NCI-H460 (cell line): ENCODE measurements around the gene UNC5B. TPM values are rescaled to one million over a fixed set of nuclear protein-coding genes. Genes with fewer than 3 reads are reported as not detected.
A peak's percentile ranks its signal among the peaks of the same experiment; 100 is the strongest.
"Not testable (repeated sequence)": the region's sequence is repeated elsewhere in the genome, so short reads cannot be mapped to it uniquely, and the experiment has no call there.

Source experiments
- DNase-seq: peaks from one replicate; pipeline ENCODE4 v3.0.0-alpha.2; 2016; ENCODE audit warnings: low read depth; ENCODE audit errors: extremely low read depth
- total RNA-seq: library from RNA; depleted of rRNA; stranded (reverse); fragments of >200 nt; shearing (Covaris generic); gene quantifications from 2 replicates; pipeline ENCODE4 v1.2.3, GENCODE V29; 2014

UNC5B gene
- total RNA-seq, 1 experiment from 2014 or later, result 50.9 TPM

DNA sequence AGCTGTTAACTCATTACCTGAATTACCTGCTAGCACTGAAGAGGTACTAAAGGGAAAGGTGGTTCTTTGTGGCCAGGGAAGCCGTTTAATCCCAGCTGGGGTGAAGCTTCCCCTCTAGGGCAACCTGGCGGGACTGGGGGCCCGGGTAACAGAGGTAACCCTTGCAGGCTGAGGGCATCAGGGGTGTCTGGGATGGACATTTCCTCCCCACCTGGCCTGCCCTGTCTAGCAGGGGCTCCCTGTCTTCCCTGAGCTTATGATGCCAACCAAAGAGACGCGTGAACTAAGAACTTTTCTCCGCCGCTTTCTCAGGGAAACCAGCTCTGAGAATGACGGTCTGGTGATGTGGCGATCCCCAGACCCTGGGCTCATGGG is 52.8 kb downstream of the UNC5B start:
- no peak for DNase-seq

DNA sequence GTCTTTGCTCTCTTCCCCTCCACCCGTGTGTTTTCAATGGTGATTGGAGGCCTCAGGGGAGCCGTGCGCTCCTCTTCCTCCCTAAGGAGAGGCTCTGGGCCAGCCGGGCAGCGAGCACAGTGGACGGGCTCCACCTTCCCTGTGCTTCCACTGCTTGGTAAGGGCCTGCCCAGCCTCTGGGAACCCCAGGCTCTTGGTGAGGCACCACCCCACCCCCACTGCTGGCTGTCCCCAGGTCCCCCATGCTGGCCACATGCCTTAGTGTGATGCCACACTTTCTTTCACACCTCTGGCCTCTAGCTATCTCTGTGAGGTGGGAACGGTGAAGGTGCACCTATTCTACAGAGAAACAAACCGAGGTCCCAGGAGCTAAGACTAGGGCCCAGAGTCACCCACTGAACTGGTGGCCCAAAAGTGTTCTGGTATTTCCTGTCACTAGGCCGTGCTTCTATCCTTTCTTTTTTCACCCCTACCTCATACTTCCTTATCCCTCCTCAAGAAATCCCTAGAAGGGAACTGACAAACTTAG is 53.3 kb downstream of the UNC5B start:
- no peak for DNase-seq

DNA sequence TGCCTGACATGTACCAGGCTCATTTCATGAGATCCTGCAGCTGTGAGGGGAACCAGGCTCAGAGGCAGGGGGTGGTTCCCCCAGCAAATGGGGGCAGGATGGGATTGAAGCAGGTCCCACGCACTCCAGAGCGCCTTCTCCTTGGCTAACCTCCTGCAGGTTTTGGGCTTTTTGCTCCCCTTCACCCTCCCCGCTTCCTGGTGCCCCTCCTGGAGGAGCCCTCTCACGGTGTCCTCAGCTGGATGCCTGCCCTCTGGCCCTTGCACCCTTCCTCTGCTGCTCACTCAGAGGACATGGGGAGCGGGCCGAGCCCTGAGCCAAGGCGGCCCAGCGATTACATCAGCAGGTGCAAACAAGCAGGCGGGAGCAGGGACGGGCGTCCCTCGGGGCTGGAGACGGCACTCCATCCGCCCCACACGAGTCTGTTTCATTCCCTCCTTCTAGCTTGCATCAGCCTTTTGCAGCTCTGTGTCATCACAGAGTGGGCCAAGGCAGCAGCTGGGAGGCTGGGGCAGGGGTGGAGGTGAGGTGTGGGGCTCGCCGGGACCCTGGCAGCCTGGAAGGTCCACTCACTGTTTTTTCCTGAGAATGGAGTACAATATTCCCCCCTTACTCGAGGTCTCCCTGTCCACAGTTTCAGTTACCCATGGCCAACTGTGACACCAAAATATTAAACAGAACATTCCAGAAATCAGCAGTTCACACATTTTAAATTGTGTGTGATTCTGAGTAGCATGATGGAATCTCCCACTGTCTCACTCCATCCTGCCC is 54.0 kb downstream of the UNC5B start:
- peak; percentile 99 for DNase-seq

DNA sequence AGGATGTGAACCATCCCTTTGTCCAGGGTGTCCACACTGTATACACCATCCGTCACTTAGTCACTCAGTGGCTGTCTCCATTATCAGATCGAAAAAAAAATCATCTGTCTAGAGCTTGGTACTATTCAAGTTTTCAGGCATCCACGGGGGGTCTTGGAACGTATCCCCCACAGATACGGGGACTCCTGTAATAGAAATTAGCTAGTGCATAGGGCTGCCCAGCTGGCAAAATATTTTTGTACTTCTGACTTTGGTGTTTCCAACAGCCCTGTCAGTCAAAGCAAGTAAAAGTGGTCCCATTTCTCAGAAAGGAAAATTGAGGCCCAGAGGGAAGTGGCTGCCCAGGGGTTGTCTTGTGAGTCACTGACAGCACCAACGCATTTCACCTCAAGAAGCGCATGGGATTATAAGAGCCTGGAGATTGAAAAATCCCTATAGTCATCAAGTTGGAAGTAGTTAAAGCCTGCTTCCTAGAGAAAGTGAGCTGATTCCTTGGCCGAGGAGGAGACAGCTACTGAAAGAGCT is 54.6 kb downstream of the UNC5B start:
- DNase-seq, result no peak

DNA sequence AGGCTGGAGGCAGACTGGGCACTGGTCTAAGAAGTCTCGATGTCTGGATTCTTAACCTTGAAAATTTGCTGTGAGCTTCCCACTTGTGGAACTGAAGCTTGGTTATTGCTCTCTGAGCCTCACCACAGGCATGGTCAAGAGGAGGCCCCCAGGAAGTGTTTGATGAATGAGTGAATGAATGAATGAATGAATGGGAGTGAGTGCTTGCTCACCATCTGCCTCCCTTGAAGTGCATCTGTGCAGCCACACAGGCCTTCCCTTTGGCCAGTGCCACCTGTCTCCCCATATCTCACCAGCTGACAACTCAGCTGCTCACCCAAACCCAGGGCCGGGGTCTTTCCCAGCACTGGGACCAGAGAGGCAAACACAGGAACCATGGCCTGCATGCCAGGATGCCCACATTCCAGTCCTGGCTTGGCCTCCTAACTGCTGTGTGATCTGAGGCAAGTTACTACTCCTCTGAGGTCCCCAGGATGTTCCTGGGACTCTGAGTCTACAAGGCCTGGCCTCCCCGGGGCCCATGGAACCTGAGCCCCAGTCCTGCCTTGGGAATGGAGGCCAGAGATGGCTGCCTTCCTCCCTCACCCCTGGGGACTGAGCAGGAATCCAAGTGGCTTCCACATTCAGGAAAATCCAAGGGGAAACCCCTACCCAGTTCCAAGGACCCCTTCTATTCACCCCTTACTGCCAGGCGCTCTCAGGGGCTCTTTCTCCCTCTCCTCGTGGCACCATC is 55.3 kb downstream of the UNC5B start:
- DNase-seq, result no peak

DNA sequence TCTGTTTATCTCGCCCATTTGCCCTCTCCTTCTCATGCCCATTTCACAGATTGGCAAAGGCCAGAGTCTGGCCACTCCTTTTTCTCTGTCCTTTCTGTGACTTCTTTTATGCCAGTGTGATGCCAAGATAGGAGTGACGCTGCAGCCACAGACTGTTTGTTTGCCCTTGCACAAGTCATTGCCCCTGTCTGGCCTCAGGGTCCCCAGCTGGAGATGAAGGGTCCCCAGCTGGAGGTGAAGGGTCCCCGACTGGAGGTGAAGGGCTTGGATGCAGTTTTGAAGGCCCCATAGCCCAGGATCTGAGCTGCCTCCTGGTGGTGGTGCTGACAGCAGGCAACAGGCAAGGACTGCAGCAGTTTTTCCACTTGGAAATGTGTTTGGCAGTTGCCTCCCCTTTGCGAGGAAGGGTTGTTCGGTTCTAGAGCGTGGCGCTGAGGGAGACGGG is 55.9 kb downstream of the UNC5B start:
- peak; percentile 44 for DNase-seq

DNA sequence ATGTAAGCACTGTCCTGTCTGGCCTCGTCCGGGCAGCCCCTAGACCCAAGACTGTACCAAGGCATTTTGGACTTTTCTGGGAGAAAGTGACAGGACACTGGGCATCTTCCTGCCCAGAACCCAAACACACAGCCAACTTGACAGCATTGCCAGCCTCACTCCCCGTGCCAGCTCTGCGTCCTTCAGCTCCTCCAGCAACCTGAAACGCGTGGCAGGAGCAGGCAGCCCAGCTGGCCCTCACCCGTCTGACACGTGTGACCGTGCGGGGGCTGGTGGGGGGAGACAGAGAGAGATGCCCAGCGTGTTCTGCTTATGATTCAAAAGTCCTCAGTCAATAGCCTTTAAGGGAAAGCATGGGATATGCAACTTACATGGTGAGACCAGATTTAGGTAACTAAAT is 56.4 kb downstream of the UNC5B start:
- DNase-seq, result no peak

DNA sequence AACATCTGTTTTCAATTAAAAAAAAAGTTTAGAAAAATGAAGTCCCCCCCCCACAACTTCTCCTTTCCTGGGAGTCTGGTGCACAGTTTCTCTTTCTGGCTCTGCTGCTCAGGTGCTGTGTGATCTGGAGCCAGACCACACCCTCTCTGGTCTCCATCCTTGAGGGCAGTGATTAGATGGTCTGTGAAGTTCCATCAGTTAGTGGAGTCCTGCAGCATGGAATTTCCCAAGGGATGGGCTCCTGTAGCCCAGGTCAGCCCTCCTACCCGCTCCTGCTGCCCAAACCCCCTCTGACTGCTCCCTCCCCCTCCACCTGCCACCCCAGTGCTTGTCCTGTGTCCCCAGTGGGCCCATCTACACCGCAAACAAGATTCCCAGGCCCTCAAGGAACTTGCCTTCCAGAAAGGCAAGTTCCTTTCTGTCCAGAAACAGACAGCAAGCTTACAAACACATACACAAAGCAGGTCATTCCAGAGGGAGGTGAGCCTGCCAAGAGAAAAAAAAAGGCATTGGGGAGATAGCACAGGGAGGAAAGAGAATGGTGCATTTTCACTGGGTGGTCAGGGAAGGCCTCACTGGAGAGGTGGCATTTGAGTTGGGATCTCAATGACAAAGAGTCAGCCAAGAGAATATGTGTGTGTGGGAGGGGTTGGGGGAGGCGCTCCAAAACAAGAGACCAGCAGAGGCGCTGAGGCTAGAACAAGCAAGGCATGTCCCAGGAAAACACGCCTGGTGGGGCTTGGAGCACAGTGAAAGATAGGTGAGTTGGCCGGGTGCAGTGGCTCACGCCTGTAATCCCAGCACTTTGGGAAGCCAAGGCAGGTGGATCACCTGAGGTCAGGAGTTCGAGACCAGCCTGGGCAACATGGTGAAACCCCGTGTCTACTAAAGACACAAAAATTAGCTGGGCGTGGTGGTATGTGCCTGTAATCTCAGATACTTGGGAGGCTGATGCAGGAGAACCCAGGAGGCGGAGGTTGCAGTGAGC is 57.2 kb downstream of the UNC5B start:
- no peak for DNase-seq

DNA sequence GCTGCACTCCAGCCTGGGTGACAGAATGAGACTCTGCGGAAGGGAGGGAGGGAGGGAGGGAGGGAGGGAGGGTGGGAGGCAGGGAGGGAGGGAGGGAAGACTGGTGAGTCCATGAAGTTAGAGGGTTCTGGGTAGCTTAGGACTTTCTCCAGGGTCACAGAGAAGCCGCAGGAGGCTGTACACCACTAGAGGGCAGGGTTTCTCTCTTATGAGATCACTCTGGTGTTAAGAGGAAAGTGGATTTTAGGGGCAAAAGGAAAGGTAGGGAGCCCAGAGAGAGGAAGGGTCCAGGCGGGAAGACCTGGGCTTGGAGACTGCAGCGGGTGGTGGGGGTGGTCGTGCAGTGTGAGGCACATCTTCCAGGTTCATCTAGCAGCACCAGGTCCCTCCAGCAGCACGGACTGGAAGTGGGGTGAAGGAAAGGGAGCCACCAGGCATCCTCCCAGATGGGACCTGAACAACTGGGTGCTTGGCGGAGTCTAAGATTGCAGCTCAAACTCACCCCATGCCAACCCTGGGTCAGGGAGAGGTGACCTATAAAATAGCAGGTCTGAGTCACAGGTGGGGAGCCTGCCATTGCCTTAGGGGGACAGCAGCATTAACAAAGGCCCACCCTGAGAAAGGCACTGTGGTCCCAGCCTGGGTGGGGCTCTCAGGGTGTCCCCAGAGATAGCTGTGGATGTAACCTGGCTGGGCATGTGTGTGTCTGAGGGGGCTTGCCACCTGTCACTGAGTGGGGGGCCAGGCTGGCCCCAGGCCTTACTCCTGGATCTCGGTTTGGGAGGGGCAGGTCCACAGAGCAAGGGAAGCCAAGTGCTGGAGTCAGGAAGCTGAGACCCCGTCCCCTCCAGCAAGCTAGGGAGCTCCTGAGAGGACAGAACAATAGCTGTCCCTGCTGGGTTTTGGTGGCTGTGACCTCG is 58.2 kb downstream of the UNC5B start:
- peak; percentile 87 for DNase-seq

DNA sequence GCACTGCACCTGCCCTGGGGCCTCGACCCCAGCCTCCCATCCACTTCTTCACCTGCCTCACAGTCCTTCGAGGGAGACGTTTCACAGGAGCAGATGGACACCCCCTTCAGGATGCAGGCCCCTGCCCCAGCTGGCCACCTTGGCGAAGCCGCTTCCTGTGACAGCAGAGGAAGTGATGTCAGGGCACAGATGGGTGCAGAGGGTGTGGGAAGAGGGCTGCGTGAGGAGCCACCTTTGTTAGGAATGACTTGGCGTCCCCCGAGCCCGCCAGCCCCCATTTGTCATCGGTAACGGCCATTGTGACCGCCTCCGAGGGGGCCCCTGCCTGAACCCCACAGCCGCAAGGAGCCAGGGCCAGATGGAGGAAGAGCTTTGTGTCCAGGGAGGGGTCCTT is 59.3 kb downstream of the UNC5B start:
- no peak for DNase-seq

DNA sequence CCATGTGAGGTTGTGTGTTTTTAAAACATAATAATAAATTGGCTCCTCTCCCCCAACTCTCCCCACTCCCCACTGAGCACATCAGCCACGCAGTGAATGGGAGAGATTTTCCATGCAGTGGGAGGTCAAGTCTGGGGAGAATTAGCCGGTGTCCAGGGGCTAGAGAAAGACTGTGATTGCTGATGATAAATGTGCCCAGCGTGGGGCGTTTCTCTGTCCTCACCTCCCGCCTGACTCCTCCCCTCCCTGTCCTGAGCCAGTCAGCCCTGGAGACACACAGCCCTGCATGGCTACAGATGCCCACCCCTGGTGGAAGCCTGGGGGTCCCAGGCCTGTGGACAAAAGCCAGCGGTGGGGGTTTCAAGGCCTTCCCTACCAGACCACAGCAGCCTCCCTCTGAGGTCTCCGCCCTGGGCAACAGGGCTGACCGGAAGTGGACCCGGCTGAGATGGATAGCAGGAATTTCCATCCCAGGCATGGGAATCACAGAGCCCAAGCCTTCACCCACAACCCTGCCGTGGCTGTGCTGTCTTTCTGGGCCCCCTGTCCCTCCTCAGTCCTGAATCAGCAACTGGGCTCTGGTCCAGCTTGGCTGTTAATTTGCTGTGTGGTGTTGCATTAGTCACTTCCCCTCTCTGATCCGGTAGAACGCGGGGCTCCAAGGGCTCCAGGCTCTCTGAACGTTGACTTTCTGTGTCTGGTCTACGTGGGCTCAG is 59.8 kb downstream of the UNC5B start:
- peak; percentile 69 for DNase-seq

DNA sequence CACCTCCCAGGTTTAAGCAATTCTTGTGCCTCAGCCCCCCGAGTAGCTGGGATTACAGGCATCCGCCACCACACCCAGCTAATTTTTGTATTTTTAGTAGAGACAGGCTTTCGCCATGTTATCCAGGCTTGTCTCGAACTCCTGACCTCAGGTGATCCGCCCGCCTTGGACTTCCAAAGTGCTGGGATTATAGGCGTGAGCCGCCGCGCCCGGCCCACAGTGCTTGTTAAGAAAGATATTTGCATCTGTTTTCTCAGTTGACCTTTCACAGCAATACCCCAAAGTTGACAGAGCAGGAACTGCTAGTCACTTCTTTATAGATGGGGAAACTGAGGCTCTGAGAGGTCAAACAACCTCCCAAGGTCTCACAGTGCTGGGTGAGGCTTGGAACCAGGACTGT is 60.6 kb downstream of the UNC5B start:
- not testable (repeated sequence) for DNase-seq

DNA sequence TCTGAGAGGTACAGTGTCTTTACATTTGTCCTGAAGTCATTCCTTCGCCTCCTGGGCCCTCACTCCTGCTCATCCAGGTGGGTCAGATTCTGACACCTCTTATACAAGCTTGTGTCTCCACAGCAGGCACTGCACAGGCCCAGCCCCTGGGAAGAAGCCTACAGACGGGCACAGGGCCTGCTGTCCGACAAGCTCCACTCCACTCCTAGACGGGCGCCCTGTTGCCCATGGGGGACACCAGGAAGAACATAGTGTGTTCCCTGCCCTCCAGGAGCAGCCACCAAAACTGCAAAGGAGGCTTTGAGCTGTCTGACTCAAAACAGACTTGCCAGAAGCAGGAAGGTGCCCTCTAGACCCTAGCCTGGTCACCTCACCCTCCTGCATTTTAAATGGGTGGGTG is 61.1 kb downstream of the UNC5B start:
- no peak for DNase-seq

DNA sequence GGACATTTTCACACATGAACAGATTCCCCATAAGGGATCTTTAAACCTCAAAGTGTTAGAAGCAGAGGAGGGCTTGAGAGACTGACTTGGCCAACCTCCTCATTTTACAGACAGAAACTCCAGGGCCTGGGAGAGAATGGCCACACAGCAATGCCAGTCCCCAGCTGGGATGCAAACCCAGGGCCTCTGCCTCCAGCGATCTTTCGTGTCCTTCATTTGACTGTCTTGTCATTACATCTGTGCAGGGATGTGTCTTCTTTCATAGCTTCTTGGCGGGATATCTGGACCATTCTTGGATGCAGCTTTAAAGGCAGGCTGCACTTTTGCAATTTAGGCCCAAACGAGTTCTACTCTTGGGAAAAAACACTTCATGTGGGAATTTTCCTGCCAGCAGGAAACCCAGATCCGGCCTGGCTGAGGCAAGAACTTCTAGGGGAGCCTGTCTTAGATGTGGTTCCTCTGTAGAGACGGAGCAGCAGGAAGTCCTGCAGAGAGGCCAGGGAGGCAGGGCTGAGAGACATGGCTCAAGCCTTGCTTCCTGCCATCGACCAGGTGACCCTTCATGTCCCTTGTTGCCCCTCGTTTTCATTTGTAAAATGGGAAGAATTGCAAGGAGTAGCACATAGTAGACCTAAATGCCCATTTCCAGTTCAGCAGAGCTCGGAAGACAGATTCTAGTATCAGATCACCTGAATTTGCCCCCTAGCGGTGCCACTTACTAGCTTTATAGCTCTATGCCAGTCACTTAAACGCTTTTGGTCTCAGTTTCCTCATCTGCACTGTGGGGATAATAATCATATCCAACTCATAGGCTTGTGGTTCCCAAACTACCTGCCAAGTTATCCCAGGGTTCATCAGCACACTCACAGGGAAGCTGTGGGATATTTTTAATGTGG is 62.8 kb downstream of the UNC5B start:
- no peak for DNase-seq

DNA sequence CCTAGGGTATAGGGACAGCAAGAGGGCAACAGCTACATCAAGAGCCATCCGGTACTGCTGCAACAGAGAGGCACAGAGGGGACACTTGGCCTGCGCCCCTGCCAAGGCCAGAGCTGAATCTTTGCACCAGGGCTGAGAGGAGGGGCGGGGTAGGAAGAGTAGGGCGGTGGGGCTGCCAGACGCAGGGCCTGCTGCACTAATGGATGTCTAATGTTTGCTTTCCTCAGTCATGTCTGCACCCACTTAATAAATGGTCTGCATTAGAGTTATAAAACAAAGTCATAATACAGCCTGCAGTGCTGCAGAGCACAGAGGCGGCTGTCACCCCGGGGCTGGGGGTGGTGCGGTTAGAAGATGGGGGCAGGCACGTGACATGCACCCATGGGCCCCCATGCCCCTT is 64.5 kb downstream of the UNC5B start:
- no peak for DNase-seq

DNA sequence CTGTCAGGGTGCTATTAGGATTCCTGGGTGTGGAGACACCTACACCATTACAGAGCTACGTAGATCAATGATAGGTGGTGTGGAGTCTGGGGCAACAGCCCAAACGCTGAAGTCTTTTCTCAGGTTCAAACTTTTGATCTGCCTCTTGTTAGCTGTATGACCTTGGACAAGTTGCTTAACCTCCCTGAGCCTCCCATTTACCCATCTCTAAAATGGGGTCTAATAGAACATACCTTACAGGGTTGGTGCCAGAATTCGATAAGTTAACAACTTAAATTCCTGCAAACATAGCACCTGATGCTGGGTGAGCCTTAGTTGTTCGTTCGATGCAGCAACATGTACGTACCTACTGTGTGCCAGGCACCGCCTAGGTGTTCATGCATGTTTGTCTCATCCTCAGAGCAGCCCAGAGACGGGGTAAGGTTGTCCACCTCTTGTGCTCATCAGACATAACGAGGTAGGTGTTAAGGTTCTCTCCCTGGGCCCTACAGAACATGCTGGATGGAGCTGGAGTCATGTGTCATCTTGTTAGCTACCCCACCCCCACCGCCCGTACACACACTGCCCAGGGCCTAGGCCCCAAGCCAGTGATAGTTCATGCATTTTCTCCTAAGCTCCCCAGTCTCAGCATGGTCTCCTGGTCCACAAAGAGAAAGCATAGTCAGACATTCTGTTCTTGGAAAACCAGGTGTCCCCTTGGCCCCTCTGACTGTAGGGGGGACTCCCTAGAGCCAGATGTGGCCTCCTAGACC is 65.7 kb downstream of the UNC5B start:
- DNase-seq, result no peak
